Stimulated activated CD4-positive, alpha-beta T cell treated with anti-CD3 and anti-CD28 coated beads, Interleukin-1b, Interleukin-23, amount 100 ng/mL, for 48 hours (primary cell): ENCODE measurements around the gene ZBTB26.
"Not testable (repeated sequence)": the region's sequence is repeated elsewhere in the genome, so short reads cannot be mapped to it uniquely, and the experiment has no call there.

Source experiments
- DNase-seq: peaks from one replicate; pipeline ENCODE4 v3.0.0-alpha.2; 2020

Gene ZBTB26

GRCh38 chr9:122922713-122923112, 8.6 kb downstream of the ZBTB26 start:
- DNase-seq = no peak

- DNase-seq = no peak
Observed at GRCh38 chr9:122918310-122918709, 13.0 kb downstream of the ZBTB26 start.

- peak; percentile 85 for DNase-seq
Observed at GRCh38 chr9:122912964-122913673, 18.2 kb downstream of the ZBTB26 start, which contains the start of gene ZBTB6. Gene ZBTB6, minus strand, starts transcription at chr9:122913323. Its CDS starts 1,251 bp downstream, at chr9:122912072.

GRCh38 chr9:122912671-122912963, 18.7 kb downstream of the ZBTB26 start:
- no peak for DNase-seq

- DNase-seq = not testable (repeated sequence)
Observed at GRCh38 chr9:122906122-122906521, 25.2 kb downstream of the ZBTB26 start.

GRCh38 chr9:122904823-122905710, 26.2 kb downstream of the ZBTB26 start, which contains the start of gene RC3H2:
Gene RC3H2, minus strand, starts transcription at chr9:122905359. Its CDS starts 7,850 bp downstream, at chr9:122897509.
- peak; percentile 98 for DNase-seq

GRCh38 chr9:122904466-122904822, 26.9 kb downstream of the ZBTB26 start:
- peak; percentile 22 for DNase-seq

GRCh38 chr9:122900791-122901190, 30.5 kb downstream of the ZBTB26 start:
- no peak for DNase-seq

- no peak for DNase-seq
Observed at GRCh38 chr9:122897969-122898368, 33.3 kb downstream of the ZBTB26 start.

- DNase-seq = no peak
Observed at GRCh38 chr9:122888480-122888879, 42.8 kb downstream of the ZBTB26 start.

- no peak for DNase-seq
Observed at GRCh38 chr9:122883125-122883524, 48.2 kb downstream of the ZBTB26 start.

- no peak for DNase-seq
Observed at GRCh38 chr9:122879443-122879842, 51.9 kb downstream of the ZBTB26 start.

GRCh38 chr9:122875523-122875922, 55.8 kb downstream of the ZBTB26 start:
- DNase-seq = no peak

- not testable (repeated sequence) for DNase-seq
Observed at GRCh38 chr9:122867276-122867675, 64.0 kb downstream of the ZBTB26 start.

- no peak for DNase-seq
Observed at GRCh38 chr9:122866079-122866478, 65.2 kb downstream of the ZBTB26 start.
